Lung (tissue), 12 donors: ENCODE measurements around the gene SKP1. TPM values are rescaled to one million over a fixed set of nuclear protein-coding genes. Genes with fewer than 3 reads are reported as not detected.

ENCODE experiments used
- ATAC-seq: fragments of 200-7000 bp; cut with Tn5 transposase; one replicate; pipeline ENCODE4 v1.9.1; 2020; ENCODE audit warnings: moderate number of reproducible peaks; ENCODE audit not compliant: insufficient read depth, low FRiP score
- DNase-seq, 3 donors: peaks; one replicate each; pipeline ENCODE4 v3.0.0-alpha.2; 2013 to 2017
- H3K27ac ChIP-seq, 2 donors: one replicate each; pipeline ENCODE4 v1.5.1; 2013; ENCODE audit warnings: mild to moderate bottlenecking in 2 of 2, moderate library complexity in 2 of 2, control low read depth in 1 of 2, inconsistent platforms in 1 of 2, low read depth in 1 of 2, low read length in 1 of 2
- H3K27me3 ChIP-seq, 3 donors: one replicate each; pipeline ENCODE4 v1.5.1; 2013; ENCODE audit warnings: low read length in 2 of 3; ENCODE audit not compliant: control insufficient read depth in 3 of 3, insufficient read depth in 3 of 3
- H3K36me3 ChIP-seq, 4 donors: one replicate each; pipeline ENCODE4 v1.5.1; 2013; ENCODE audit warnings: low read length in 4 of 4, mild to moderate bottlenecking in 1 of 4, moderate library complexity in 1 of 4; ENCODE audit not compliant: control insufficient read depth in 4 of 4, insufficient read depth in 4 of 4
- H3K4me1 ChIP-seq, 5 donors: one replicate each; pipeline ENCODE4 v1.5.1; 2013; ENCODE audit warnings: low read length in 5 of 5, mild to moderate bottlenecking in 2 of 5, moderate library complexity in 1 of 5; ENCODE audit not compliant: control insufficient read depth in 5 of 5, insufficient read depth in 5 of 5
- H3K4me3 ChIP-seq: one replicate; pipeline ENCODE4 v1.5.1; 2013; ENCODE audit warnings: mild to moderate bottlenecking, control low read depth, moderate library complexity
- H3K9ac ChIP-seq, 2 donors: one replicate each; pipeline ENCODE4 v1.5.1; 2013; ENCODE audit warnings: low read length in 2 of 2, control low read depth in 1 of 2; ENCODE audit not compliant: insufficient read depth in 1 of 2
- H3K9me3 ChIP-seq, 4 donors: one replicate each; pipeline ENCODE4 v1.5.1; 2013; ENCODE audit warnings: low read length in 3 of 4, mild to moderate bottlenecking in 1 of 4, moderate library complexity in 1 of 4; ENCODE audit not compliant: control insufficient read depth in 4 of 4, insufficient read depth in 3 of 4
- CTCF ChIP-seq: IDR thresholded peaks from 2 replicates; pipeline ENCODE4 v1.5.1; 2012; ENCODE audit warnings: mild to moderate bottlenecking; ENCODE audit errors: control extremely low read depth, extremely low read depth
- WGBS, 2 donors: extraction: QIAGEN DNeasy Blood & Tissue Kit; methylation state at CpG; one replicate each; pipeline ENCODE4 v1.1.7; 2013; 5-methylcytosine and 5-hydroxymethylcytosine counted together
- polyA plus RNA-seq, 2 donors: library from polyadenylated mRNA; stranded (reverse); fragments of 200-250 nt; gene quantifications; one replicate each; pipeline ENCODE4 v1.2.1, GENCODE V29; 2013
- total RNA-seq, 2 donors: library from RNA; depleted of rRNA in 1 of 2; stranded (reverse); fragments of >200 nt in 1 of 2; gene quantifications; one replicate each; pipeline ENCODE4 v1.2.1, GENCODE V29; 2014 to 2021
- donor health status: control.
- donor health status: control.
- donor health status: Bipolar disorder and iron deficiency.
- donor health status: healthy.
- donor health status: DM: yes; HTN: yes; CAD: no.

The SKP1 gene
- total and polyA plus RNA-seq, 4 donors = 149 to 551 (median 283) TPM

DNA sequence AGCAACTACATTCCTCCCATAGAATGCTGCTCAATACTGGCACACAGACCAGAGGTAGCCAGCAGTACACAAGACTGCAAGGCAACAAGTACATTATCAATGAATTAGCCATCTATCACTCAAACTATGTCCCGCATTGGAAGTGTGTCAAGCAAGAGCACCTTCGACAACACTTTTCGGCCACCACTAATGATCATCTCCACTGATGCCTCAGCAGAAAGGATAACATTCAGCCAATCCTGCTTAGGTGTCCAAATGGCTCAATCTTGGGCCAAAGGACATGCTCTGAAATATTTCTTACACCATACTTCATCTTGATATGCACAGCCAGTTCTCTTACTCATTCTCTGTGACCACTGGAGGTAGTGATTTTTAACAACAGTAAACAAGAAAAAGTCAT, 25.0 kb downstream of the SKP1 start:
- Histone ChIP-seq H3K4me1 (peaks cover 7 to 30% (median 17%) of the 10 kb centered on the region in 5 donors), H3K36me3 (peaks cover 21 to 51% (median 35%) of the 10 kb centered on the region in 4 donors), H3K27ac (peak overlapping the region in 1 of 2 donors; percentile 52), H3K9ac (no peak overlapping the region), H3K27me3 (no peaks in the 10 kb centered on the region), H3K4me3 (no peak overlapping the region), H3K9me3 (no peaks in the 10 kb centered on the region)
- DNase-seq (no peak), ATAC-seq (no peak)
- 96% methylated on average over 3 of the region's 3 CpGs for WGBS, 2 donors
- no peak for TF ChIP-seq CTCF

GRCh38 chr5:134149571-134150303, 27.0 kb downstream of the SKP1 start:
- H3K4me3 ChIP-seq = no peak overlapping the region
- WGBS, 2 donors = 67 to 69% methylated on average over 4 of the region's 4 CpGs
- ATAC-seq (no peak), DNase-seq (peak in 1 of 3 donors; percentile 34)
- H3K9ac ChIP-seq = no peak overlapping the region
- no peak overlapping the region for H3K27ac ChIP-seq
- no peaks in the 10 kb centered on the region for H3K27me3 ChIP-seq
- H3K9me3 ChIP-seq = no peaks in the 10 kb centered on the region
- H3K4me1 ChIP-seq = peaks cover 7 to 37% (median 17%) of the 10 kb centered on the region in 5 donors
- TF ChIP-seq CTCF = no peak
- H3K36me3 ChIP-seq = peaks cover 26 to 51% (median 37%) of the 10 kb centered on the region in 4 donors

- Histone ChIP-seq H3K4me1 (peaks cover 7 to 37% (median 17%) of the 10 kb centered on the region in 5 donors), H3K27me3 (no peaks in the 10 kb centered on the region), H3K9ac (no peak overlapping the region), H3K27ac (no peak overlapping the region), H3K9me3 (no peaks in the 10 kb centered on the region), H3K36me3 (peaks cover 26 to 54% (median 40%) of the 10 kb centered on the region in 4 donors), H3K4me3 (no peak overlapping the region)
- 84% methylated on average over 6 of the region's 6 CpGs for whole genome bisulfite sequencing, 2 donors
- DNase-seq (no peak), ATAC-seq (no peak)
- TF ChIP-seq CTCF = no peak
Measured at GRCh38 chr5:134148986-134149539, 27.7 kb downstream of the SKP1 start.
